ENCODE data around the gene C1QTNF9. TPM values are rescaled to one million over a fixed set of nuclear protein-coding genes. Genes with fewer than 3 reads are reported as not detected.

The C1QTNF9 gene
- polyA plus RNA-seq, 1 experiment: not detected

- ChIA-PET POLR2A (no interaction called here), CTCF (interaction anchor here (2.5 kb wide), 1 partner anchor 12 kb away, joined by 5 read pairs; no protein-coding TSS in a partner anchor)
- H3K27me3 ChIP-seq (ENCODE audit: control insufficient read depth, insufficient read depth, low read length): no peaks in the 10 kb centered on the region
- no peaks in the 10 kb centered on the region for H3K36me3 ChIP-seq (ENCODE audit: control insufficient read depth, insufficient read depth, low read length)
- no peak for TF ChIP-seq CTCF (IDR thresholded peaks at IDR 0.05; ENCODE audit: insufficient read depth, low read depth, low read length)
- H3K4me3 ChIP-seq (ENCODE audit: low read depth, low read length): no peak overlapping the region
- DNase-seq (ENCODE audit: low read depth): no peak
Measured at GRCh38 chr13:24272452-24273161, 36.8 kb upstream of the C1QTNF9 start.

- Histone ChIP-seq H3K4me3 (ENCODE audit: low read depth, low read length) (no peak overlapping the region), H3K27me3 (ENCODE audit: control insufficient read depth, insufficient read depth, low read length) (no peaks in the 10 kb centered on the region), H3K36me3 (ENCODE audit: control insufficient read depth, insufficient read depth, low read length) (no peaks in the 10 kb centered on the region)
- ChIA-PET POLR2A (no interaction called here), CTCF (interaction anchor here (0.6 to 1.4 kb wide), 2 partner anchors 220 to 385 kb away, joined by 3 read pairs; partner anchors contain the start of gene MIPEP)
- no peak for DNase-seq (ENCODE audit: low read depth)
- no peak for TF ChIP-seq CTCF (IDR thresholded peaks at IDR 0.05; ENCODE audit: insufficient read depth, low read depth, low read length)
Measured at GRCh38 chr13:24273926-24274325, 35.5 kb upstream of the C1QTNF9 start.

GRCh38 chr13:24274452-24275021 is 34.8 kb upstream of the C1QTNF9 start:
- Histone ChIP-seq H3K4me3 (ENCODE audit: low read depth, low read length) (no peak overlapping the region), H3K36me3 (ENCODE audit: control insufficient read depth, insufficient read depth, low read length) (no peaks in the 10 kb centered on the region), H3K27me3 (ENCODE audit: control insufficient read depth, insufficient read depth, low read length) (no peaks in the 10 kb centered on the region)
- no peak for DNase-seq (ENCODE audit: low read depth)
- CTCF ChIA-PET: interaction anchor here (0.9 to 1.4 kb wide), 2 partner anchors 10 to 386 kb away, joined by 3 read pairs; partner anchors contain the start of gene MIPEP
- no peak for TF ChIP-seq CTCF (IDR thresholded peaks at IDR 0.05; ENCODE audit: insufficient read depth, low read depth, low read length)
- POLR2A ChIA-PET: no interaction called here

GRCh38 chr13:24275041-24275440 is 34.3 kb upstream of the C1QTNF9 start:
- DNase-seq (ENCODE audit: low read depth): no peak
- Histone ChIP-seq H3K36me3 (ENCODE audit: control insufficient read depth, insufficient read depth, low read length) (no peaks in the 10 kb centered on the region), H3K27me3 (ENCODE audit: control insufficient read depth, insufficient read depth, low read length) (no peaks in the 10 kb centered on the region), H3K4me3 (ENCODE audit: low read depth, low read length) (no peak overlapping the region)
- CTCF ChIA-PET: interaction anchor here (0.9 kb wide), 1 partner anchor 10 kb away, joined by 3 read pairs; no protein-coding TSS in a partner anchor
- TF ChIP-seq CTCF (IDR thresholded peaks at IDR 0.05; ENCODE audit: insufficient read depth, low read depth, low read length): no peak
- POLR2A ChIA-PET: no interaction called here

GRCh38 chr13:24276306-24276705 is 33.1 kb upstream of the C1QTNF9 start:
- Histone ChIP-seq H3K36me3 (ENCODE audit: control insufficient read depth, insufficient read depth, low read length) (no peaks in the 10 kb centered on the region), H3K27me3 (ENCODE audit: control insufficient read depth, insufficient read depth, low read length) (no peaks in the 10 kb centered on the region), H3K4me3 (ENCODE audit: low read depth, low read length) (no peak overlapping the region)
- no peak for TF ChIP-seq CTCF (IDR thresholded peaks at IDR 0.05; ENCODE audit: insufficient read depth, low read depth, low read length)
- ChIA-PET POLR2A (no interaction called here), CTCF (no interaction called here)
- no peak for DNase-seq (ENCODE audit: low read depth)
